HG03108 (cell line): ENCODE results near the gene IL1RAPL1.

ENCODE experiments used
- ATAC-seq: cut with Tn5 transposase; IDR thresholded peaks from one replicate; pipeline ENCODE4 v1.9.1; 2021; ENCODE audit warnings: moderate library complexity; ENCODE audit not compliant: unreplicated experiment

Gene IL1RAPL1

GRCh38 chrX:29858714-29859113, 1271.5 kb downstream of the IL1RAPL1 start:
- no peak for ATAC-seq

DNA sequence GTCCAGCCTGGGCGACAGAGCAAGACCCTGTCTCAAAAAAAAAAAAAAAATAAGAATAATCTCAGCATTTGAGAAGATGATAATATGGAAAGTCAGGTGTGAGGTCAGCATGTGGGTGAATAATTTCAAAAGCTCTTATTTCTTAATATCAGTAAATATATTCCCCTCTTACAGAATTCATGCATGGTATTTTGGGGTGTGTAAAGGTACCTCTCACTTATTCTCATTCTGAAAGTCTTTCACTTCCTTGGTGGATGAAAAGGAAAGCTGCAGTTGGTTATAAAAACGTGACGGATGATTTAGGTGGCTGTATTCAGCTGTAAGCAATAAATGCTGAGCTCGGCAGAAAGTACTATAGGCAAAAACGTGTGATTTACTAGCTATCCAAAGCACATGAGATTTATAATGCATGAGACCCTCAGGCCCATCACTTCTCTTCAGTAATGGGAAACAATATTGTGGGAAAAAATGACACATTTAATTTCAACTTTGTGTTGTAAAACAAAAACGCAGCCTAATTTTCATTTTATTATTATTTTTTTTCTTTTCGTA, 1275.0 kb downstream of the IL1RAPL1 start:
- ATAC-seq = no peak

GRCh38 chrX:29867971-29868370, 1280.7 kb downstream of the IL1RAPL1 start:
- no peak for ATAC-seq

DNA sequence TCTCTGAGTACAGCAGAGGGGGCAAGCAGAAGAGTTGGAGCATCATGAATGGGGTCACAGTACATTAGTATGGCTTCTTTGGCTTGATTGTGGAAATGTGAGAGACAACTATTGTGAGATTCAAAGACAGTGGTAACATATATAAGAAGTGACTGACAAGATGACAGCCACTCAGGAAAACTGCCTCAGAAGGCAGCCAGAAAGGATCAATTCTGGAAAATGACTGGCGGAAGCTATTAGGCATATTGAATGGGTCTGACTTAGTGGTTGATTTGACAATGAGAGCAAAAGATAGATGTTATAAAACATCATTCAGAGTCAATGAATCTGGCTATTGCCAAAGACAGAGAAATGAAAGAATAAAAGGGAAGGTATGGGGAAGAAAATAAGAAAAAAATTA, 1282.6 kb downstream of the IL1RAPL1 start:
- no peak for ATAC-seq

- no peak for ATAC-seq
Measured at GRCh38 chrX:29870608-29871007, 1283.4 kb downstream of the IL1RAPL1 start.

DNA sequence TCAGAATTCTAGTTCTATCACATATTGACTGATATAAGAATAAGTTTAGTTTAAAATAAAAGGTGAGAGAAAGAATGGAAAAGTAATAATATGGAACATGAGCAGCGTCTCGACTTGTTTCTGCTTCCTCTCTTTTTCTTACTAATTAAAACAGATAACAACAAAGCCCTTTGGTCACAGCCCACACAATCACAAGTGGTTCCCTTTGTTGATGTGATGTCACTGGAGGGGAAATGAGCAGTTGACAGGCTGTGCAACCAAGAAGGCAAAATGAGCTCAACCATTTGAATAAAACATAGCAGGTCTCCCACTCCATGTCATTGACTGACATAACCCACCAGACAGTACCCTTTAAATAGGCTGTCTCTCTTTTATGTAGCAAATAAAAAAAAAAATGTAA, 1285.6 kb downstream of the IL1RAPL1 start:
- no peak for ATAC-seq

DNA sequence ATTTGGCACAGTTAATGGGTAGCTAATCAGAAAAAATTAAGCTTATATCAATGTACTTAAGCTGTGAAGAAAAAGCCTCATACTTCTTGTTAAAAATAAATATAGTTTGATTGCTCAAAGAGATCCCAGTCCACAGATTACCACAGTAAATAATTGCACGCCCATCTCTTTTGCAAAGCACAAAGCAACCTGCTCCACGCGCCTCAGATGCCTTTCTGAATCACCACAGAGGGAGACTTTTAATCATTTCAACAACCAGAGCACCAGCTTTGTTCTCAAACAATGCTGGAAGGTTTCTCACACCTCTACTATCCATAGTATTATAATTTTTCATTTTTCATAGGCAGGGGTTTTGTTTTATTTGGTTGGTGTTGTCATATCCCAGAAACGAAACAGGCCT, 1289.5 kb downstream of the IL1RAPL1 start:
- ATAC-seq = no peak

- no peak for ATAC-seq
Measured at GRCh38 chrX:29880977-29881376, 1293.7 kb downstream of the IL1RAPL1 start.

DNA sequence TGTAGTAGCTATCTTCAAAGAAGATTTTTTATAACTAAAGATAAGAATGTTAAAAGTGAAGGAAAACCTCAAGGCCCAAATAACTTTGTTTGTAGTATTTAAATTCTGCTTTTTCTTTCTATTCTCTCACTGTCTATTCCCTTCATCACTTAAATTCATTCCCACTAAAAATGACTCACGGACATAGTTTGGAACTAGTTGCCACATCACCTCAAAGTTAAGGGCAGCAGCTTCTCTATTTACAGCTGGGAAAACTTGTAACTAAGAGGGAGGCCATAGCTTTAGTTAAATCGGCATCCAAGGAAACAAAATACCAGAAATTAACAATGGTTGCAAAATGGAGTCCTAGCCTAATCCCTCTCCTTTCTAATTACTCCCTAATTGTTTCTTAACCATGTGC, 1302.8 kb downstream of the IL1RAPL1 start:
- ATAC-seq = no peak

- no peak for ATAC-seq
Measured at GRCh38 chrX:29890646-29891200, 1303.5 kb downstream of the IL1RAPL1 start.

GRCh38 chrX:29902004-29902403, 1314.8 kb downstream of the IL1RAPL1 start:
- no peak for ATAC-seq

GRCh38 chrX:29903360-29903759, 1316.1 kb downstream of the IL1RAPL1 start:
- no peak for ATAC-seq

GRCh38 chrX:29911673-29912072, 1324.4 kb downstream of the IL1RAPL1 start:
- no peak for ATAC-seq

GRCh38 chrX:29913647-29914046, 1326.4 kb downstream of the IL1RAPL1 start:
- no peak for ATAC-seq

GRCh38 chrX:29922607-29923006, 1335.4 kb downstream of the IL1RAPL1 start:
- ATAC-seq = no peak

DNA sequence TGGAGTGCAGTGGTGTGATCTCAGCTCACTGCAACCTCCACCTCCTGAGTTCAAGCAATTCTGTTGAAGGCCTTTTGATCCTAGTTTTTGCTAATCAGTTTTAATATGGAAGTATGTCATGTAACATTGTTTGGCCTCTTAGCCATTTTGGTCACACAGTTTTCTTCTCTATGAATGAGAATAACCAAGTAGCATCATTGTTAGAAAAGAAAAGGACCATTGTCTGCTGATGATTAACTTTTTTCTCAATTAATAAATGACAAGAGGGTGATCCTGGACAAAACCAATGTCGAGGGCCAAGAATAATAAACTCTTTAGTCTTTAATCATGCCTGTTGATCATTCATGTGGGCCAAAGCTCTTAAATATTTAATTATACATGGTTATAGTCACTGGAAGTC, 1338.8 kb downstream of the IL1RAPL1 start:
- no peak for ATAC-seq

GRCh38 chrX:29926659-29927058, 1339.4 kb downstream of the IL1RAPL1 start:
- ATAC-seq = no peak

GRCh38 chrX:29935455-29935854, 1348.2 kb downstream of the IL1RAPL1 start:
- no peak for ATAC-seq

GRCh38 chrX:29940750-29941149, 1353.5 kb downstream of the IL1RAPL1 start:
- no peak for ATAC-seq

DNA sequence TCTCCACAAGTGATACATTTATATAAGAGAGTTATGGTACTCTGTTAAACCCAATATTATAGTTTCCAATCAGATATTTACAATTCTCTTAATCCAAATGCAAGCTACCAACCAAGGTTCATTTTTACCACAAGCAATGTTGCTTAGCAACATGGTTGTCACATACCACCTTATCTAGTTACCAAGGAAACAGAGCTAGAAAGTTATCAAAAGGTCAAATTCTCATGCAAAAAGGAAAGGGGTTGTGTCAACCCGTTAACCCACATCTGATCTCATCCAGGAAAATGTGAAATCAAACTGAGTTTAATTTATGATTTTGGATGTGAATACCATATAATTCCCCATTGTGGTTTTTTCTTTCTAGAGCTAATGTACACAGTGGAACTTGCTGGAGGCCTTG, 1354.0 kb downstream of the IL1RAPL1 start:
- ATAC-seq = no peak

DNA sequence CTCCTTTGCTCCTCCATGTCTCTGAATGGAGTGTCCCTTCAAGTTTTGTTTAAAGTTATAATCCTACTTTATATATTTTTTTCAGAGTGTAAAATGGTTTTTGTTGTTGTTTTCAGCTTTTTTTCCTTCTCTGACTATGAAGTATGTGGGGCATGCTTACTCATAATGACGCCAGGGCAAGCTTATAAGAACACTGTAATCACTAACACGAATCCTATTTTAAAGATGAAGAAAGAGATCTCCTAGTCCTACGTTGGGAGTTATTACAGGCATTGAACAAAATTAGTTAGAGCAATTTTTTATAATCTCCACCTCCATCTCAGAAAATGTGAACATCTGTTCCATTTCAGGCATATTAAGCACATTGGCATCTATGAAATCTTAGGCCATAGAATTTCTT, 1360.0 kb downstream of the IL1RAPL1 start:
- ATAC-seq = no peak

DNA sequence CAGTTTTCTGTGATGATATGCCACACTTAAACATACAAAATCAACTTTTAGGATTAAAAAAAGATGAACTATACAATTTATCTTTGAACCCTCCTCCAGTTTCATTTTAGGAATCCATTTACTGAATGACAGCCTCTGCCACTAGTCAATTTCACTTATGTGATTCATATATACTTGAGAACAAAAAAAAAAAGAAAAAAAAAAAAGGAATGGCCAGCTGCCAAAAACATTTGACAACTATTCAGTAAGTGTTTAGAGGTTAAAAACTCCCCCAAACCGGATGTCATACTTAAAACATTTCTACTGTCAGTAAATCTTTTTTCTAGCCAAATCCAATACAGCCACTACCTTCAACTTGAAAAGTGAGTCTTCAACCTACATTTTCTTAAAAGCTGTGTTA, 1361.4 kb downstream of the IL1RAPL1 start:
- ATAC-seq = no peak

DNA sequence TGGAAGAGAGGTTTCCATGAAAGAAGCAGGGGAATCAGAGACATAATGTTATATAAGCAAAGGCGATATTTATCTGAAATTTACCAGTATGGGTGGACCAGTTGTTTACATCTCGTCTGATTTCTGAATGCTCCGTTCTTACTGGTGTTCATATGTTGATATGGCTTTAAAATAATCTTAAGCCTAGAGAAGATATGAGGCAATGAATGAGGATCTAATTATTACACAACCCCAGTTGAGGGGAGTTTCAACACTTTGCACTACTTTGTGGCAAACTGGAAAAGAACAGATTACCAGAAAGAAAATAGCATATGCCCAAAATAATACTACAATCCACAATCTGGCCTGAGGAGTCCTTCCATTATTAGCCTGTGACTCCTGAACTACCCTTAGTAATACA, 1364.8 kb downstream of the IL1RAPL1 start:
- no peak for ATAC-seq
